GM18519 (cell line): ENCODE measurements around the gene RWDD1.

Experiments used
- ATAC-seq: cut with Tn5 transposase; IDR thresholded peaks from one replicate; pipeline ENCODE4 v1.9.1; 2021; ENCODE audit warnings: mild to moderate bottlenecking, moderate library complexity; ENCODE audit not compliant: unreplicated experiment, low FRiP score

RWDD1 gene

DNA sequence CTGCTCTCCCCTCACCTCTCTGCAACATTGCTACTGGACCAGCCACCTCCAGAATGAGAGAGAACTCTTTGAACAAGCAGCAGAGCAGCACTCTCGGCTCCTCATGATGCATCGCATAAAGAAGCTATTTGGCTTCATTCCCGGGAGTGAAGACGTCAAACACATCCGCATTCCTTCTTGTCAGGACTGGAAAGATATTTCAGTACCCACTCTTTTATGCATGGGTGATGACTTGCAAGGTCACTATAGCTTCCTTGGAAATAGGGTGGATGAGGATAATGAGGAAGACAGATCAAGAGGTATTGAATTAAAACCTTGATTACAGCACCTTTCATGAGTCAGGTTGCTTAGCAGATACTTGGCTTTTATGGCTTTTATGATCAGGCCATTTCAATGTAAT, 13.4 kb upstream of the RWDD1 start:
- no peak for ATAC-seq

DNA sequence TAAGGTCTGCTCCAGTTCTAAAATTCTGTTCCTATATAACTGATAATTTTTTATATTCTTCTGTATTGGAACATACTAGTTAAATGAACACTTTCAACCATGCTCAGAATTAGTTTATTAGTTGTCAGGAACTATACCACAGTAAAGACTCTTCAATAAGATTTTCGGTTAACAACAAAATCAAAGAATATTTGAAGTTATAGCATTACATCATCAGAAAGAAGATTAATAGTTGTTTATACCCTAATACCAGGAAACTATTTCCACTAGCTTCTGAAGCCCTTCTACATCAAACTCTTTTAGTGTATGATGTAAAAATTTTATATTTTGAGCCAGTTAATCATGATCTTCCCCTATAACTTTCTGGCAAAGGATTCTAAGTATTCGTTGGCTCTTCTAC, 11.2 kb upstream of the RWDD1 start:
- ATAC-seq: no peak

DNA sequence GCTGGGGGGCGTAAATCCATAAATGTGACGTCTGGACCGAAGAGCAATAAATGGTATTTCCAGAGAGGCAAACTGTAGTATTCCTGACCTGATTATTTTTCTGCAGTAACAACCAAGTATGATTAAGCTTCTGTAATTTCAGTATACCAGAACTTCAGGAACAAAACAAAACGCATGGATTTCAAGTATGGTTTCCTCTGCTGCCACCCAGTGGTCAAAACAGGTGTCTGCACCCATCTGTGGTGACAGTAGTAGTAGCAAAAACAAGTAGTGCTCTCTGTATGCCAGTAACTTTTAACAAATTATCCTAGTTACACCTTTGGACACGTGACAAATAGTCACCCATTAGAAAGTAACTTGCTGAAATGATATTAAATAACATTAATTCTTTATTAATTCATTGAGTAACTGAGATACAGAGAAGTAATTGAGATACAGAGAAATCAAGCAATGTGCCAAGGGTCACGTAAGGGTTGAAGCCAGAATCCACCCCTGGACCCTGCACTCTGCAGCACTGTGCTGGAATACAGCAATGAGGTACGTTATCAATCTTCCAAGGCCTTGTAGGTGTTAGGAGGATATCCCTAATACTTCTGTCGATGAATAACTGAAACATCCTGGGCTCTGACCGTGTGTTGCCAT, 9.8 kb upstream of the RWDD1 start:
- ATAC-seq: peak; percentile 67

DNA sequence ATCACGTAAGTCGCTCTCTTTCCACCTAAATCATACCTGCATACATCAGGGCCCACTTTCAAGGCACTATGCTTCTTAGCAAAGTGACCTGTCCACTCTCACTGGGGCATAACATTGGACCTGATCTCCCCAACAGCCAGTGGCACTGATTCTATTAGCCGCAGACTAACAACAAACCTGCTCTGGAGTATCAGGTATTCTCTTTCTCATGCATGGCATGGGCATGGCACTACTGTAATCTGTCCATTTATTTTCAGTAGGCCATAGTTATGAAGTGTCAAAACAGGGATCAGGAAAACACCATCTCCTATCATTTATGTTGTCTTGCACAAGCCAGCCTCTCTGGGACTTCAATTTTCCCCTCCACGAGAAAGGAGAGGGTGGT, 9.3 kb upstream of the RWDD1 start:
- no peak for ATAC-seq

DNA sequence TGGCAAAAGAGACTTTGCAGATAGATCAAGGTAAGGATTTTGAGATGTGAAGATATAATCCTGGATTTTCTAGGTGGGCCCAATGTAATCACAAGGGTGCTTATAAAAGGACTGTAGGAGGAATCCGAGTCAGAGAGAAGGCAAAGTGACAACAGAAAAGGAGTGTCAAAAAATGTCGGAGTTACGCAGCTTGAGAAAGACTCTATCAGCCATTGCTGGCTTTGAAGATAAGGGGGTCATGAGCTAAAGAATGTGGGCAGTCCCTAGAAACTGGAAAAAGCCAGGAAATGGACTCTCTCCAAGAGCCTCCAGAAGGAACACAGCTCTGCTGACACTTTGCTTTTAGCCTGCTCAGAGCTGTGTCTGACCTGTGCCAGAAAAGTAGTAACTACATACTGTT, 8.7 kb upstream of the RWDD1 start:
- ATAC-seq: no peak

DNA sequence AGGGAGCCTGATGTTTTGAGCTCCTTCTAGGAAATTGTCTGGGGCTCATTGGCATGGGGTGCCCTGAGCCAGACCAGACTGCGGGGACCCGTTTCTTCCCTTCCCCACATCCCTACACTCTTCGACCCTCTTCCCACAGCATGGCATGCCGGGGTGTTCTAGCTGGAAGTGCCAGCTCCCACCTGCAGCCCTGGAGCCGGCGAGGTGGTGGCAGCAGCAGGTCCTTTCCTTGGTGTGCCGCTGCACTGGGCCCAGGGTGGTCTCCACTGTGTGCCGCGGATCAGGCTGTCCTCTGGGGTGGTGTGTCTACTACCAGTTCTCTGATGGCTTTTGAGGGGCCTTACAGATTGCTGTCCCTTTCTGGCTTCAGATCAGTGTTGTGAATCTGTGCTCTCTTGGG, 7.5 kb upstream of the RWDD1 start:
- ATAC-seq: no peak

DNA sequence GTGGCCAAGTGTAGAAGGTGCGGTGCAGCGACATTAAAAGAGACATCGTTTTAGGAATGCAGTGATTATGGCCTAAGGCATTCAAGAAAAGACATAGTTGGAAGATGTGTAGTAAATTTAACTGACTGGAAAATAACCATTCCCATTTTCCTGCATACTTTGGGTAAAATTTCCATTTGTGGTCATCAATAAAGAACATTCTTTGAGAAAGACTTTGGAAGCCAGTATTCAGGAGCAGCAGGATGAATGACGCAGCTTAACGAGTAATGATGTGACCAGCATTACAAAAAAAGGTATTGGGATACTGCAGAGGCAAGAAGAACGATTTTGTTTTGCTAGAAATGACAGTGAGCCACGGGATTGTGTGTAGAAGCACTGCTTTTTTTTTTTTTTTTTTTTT, 7.0 kb upstream of the RWDD1 start:
- no peak for ATAC-seq

DNA sequence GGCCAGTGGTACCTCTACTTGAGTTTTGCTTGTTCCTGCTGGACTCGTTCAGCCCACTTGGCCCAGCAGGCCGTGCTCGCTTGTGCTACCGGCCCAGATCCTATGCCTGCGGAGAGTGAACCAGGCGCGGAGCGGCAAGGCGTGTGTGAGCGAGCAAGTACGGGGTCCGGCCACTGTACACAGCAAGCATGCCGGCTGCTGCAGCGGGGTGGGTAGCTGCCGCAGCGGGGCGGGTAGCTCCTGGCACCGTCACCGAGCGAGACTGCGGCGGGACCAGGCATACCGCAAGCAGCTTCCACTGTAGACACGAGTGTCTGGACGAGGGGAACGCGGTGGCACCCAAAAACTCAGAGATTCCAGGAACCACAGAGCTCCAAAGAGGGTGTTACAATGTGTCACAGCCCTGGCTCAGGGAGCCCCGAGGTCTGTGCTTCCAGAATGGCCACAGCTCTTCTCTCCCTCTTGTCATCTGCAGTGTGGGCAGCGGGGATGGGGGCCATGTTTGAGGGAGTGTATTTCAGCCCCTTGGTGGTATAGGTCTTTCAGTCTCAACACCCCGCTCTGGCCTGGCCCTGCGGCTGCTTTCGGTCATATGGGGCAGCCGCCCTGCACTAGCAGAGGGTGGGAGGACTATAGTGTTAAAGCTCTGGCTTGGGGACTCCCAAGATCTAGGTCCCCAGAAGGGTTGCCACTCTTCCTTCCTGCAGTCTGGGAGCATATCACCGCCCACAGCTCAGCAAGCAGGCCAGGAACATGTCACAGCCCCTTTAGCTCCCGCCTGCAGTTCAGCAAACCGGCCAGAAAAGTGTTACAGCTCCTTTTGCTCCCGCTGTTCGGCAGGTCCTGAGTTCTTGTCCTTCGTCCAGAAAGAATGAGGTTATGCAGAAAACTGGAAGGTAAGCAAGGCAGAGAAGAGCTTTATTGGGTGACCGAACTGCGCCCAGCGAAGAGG, 6.1 kb upstream of the RWDD1 start:
- no peak for ATAC-seq

DNA sequence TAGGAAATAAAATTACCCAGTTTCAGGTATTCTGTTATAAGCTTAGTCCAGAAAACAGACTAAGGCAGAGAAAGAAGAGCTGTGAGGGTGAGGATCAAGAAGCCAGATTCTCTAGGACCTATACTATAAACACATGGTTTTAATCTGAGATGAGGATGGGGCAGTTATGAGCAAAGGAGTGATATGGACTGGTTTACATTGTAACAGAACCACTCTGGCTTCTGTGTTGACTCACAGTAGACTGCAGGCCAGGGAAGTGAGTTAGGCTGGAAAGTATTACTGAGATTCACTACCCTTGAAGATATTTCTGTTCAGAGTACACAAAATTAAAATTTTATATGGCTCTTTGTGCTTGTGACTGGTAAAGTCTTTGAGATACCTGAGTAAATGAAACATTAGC, 3.2 kb upstream of the RWDD1 start:
- no peak for ATAC-seq

DNA sequence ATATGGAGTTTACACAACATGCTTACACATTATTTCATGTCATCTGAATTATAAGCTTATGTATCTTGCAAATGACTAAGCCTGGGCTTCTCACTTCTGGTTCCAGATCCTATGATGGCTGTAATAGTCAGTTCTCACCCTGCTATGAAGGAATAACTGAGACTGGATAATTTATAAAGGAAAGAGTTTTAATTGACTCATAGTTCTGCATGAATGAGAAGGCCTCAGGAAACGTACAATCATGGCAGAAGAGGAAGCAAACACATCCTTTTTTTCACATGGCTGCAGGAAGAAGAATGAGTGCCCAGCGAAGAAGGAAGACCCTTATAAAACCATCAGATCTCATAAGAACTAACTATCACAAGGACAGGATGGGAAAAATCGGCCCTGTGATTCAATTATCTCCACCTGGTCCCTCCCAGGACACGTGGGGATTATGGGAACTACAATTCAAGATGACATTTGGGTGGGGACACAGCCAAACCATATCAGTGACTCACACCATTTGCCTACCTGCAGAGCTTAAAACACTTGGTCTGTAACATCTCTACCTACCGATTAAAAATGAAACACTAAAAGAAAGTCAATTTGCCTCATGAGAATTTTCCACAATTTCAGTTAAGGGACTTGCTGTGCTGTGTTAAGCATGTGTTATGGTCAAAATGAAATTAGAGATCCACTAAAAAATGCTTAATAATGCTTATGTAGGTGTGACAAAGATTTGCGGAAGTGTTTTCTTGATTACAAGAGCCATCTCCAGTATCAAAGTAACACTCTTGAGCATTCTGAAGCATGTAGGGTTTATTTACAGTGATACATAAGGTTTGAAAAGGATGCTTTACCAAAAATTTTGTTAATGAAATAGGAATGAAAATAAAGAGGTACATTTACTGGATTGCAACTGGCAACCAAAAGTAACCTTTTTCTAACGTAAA, 2.2 kb upstream of the RWDD1 start:
- ATAC-seq: no peak

DNA sequence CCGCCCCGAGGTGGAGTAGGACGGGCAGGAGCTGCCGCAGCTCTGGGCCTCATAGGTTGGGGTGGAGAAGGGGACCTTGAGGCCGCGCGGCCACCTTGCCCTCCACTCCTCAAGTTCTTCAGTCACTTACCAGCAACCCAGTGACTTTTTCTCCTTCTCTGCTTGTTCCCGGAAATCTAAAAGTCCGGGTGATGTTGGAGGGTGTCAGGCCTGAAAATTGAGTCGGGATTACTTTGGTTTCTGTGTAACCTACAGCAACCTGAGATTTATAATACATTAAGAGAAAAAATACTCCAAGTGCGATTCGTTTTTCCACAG, 338 bp downstream of the RWDD1 start:
- ATAC-seq: no peak

DNA sequence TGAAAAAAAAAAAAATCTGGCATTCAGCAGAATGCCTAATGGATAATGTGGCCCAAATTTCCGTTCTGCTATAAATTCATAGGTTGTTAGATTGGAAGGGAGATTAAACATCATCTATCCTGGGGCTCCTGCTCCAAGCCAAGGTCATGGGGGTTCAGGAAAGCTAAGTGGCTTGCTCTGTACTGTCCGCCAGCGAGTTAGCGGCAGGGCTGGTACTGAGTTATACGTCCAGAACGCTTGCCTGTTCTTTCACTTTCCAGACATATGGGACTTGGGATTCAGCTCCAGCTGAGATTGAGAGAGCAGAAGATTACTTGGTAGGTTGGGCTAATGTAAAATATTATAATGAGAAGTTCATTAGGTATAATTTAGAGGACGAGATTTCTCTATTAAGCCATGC, 858 bp downstream of the RWDD1 start:
- no peak for ATAC-seq

DNA sequence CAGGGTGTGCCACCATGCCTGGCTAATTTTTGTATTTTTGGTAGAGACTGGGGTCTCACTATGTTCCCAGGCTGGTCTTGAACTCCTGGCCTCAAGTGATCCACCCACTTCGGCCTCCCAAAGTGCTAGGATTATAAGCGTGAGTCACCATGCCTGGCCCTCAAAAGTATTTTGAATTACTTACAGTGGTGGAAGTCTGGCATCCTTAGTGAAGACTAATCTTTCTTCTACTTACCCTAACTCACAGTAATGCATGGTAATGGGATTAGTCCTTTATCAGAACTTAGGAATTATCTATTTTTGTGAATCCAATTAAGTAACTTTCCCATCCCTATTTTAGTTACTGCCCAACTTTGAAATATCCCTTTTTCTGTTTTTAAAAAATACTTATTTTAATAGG, 3.9 kb downstream of the RWDD1 start:
- no peak for ATAC-seq

DNA sequence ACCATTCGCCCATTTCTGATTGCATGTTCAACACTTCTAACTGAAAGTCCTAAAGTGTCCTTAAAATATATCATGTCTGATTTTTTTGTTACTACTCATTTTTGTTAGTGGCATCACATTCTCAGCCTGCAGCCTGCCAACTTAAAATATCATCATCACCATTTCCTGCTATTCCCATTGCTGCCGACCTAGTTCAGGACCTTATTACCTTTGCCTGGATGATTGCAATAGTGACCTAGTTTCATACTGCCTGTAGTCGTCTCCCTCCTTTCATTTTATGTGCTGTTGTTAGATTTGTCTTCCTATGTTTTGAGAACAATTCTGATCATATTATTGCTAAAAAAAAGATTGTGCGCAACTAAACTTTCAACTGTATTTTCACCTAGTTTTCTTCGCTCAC, 6.2 kb downstream of the RWDD1 start:
- ATAC-seq: no peak

DNA sequence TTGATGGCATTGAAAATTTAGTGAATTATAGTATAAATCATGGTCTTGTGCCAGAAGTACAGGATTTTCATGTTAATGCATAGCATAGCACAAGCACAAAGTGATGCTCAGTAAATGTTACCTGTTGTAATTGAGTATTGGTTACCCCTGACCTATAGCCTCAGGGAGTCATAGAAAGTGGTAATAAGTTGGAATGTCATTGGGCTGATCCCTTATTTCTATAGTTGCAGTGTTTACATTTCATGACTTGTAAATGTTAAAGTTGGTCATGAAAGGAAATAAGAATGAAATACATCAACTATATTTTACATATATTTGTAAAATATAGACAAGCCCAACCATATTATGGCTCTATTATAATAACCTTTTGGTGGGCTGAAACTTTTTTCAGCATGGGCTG, 7.0 kb downstream of the RWDD1 start:
- ATAC-seq: no peak

DNA sequence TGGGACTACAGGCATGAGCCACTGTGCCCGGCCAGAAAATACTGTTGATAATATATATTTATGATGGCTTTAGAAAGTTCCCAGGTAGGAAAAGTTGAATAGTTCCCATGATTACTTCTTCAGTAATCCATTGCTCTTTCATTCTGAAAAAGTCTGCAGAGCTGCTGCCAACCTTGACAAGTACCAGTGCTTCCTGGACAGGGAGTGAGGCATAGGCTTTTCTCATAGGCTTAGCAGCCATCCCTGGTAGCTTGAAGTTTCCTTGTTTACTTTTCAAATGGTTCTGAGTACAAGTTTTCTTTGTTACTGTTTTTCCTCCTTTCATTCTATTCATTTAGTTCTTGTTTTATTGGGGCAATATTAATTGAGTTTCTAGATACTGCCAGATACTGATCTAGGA, 7.8 kb downstream of the RWDD1 start:
- no peak for ATAC-seq

DNA sequence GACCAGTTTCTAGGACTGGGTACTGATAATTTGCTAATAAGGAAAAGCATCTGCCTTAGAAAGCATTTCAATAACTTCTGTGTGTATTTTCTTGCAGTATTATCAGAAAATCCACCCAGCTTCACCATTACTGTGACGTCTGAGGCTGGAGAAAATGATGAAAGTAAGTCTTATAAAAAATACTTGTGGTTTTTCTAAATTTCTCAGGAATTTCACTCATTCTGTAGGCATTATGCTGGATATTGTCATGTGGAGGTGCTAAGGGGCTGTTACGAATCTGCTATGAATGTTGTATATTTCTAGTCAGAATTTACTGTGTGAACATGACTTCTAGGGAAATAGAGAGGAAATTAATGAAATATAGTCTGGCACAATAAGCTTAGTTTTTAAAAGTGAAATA, 8.9 kb downstream of the RWDD1 start:
- no peak for ATAC-seq

DNA sequence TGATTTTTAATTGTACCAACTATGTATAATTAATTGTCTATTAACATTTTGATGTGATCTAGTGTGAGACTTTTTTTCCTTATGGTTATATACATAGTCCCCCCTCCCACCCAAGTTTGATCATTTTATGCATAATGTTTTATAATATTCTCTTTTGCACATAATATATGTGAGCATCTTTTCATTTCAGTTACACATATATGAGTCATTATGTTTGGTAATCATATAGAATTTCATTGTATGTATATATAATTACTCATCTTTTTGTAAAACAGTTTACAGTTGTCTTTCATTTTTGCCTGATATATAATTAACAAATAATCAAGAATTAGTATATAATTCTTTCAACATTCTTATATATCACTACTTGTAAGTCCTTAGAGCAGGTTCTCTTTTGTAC, 15.0 kb downstream of the RWDD1 start:
- ATAC-seq: no peak

DNA sequence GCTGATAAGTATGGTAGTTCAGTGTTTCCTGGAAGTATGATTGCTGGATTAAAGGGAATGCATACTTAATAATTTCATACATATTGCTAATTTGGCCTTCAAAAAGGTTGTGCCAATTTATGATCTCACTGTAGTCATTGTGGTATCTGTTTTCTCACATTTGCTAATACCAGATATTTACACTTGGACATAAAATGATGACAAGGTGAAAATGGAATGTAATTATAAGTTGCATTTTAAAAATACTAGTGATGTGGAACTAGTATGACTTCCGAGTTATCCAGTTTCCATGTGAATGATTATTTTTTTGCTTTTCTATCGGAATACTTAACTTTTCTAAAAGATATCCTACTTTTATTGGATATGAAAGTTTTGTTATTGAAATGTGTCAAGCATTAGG, 15.4 kb downstream of the RWDD1 start:
- no peak for ATAC-seq

DNA sequence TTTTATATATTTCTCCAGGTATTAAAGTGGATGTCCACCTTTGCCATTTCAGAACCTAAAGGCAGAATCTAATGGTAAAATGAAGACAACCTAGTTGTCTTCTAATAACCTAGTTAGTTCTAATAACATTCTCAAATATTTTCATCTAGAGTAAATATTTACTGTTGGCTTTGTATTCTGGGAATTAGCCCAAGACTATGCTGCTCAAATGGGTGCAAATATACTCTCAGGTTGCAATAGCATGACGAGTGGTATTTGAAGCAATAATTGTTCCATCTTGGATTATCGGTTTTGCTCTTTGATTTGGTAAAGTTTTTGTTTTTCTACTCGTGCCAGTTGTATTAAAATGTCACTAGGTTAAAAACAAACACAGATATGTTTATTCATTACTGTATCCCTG, 23.9 kb downstream of the RWDD1 start:
- ATAC-seq: no peak

DNA sequence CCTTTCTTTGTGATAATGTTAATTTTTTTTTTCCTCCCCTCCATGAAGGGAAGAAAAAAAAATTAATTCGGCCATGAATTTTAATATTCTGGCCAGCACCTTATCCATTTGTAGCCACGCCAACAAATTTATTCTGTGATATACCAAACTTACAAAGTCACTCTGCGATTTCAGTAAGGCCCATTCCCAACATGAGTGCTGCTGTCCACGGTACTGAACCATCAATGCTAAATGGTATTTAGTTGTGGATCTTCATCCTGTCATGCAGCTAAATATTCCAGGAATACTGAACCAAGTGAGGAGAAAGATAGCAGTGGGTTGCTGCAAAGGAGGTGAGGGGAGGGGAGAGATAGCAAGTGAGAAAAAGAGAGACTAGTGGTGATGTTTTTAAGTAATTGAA, 25.5 kb downstream of the RWDD1 start:
- no peak for ATAC-seq
